Ovary (tissue), 3 donors: Measurements from ENCODE around the gene STYK1.
"Not testable (repeated sequence)": the region's sequence is repeated elsewhere in the genome, so short reads cannot be mapped to it uniquely, and the experiment has no call there.

Experiments
- CTCF ChIP-seq, 3 donors: fragments of 450-650 bp in 2 of 3; fragments of 200-600 bp in 1 of 3; IDR thresholded peaks; one replicate each; pipeline versions ENCODE4 v1.5.1 to v1.8.0; 2016 to 2022; ENCODE audit warnings: antibody characterized with exemption in 3 of 3, mild to moderate bottlenecking in 1 of 3
- EP300 ChIP-seq: sonication (generic); formaldehyde crosslinking; IDR thresholded peaks from one replicate; pipeline ENCODE4 v1.6.1; 2017; ENCODE audit warnings: antibody characterized with exemption
- donor health status: DM: no; HTN: no; CAD: no.

DNA sequence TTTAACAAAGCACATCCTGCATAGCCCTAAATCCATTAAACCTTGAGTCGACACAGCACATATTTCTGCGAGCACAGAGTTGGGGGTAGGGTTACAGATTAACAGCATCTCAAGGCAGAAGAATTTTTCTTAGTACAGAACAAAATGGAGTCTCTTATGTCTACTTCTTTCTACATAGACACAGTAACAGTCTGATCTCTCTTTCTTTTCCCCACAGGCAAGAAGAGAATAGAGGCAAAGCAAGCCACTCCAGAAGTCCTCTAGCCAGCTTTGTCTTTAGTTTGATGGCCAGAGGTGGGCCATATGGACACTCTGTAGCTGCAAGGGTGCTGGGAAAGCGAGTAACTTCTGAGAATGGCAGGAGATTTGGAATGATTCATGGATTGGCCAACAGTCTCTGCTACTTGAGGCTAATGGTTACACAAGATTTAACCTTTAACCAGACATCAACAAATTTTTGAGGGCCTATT is 101.8 kb downstream of the STYK1 start:
- TF ChIP-seq CTCF (IDR thresholded peaks at IDR 0.05); EP300: not testable (repeated sequence)
